GM18508 (cell line): ENCODE results near the gene CARMIL1.
"Not testable (repeated sequence)": the region's sequence is repeated elsewhere in the genome, so short reads cannot be mapped to it uniquely, and the experiment has no call there.

Experiments
- ATAC-seq: cut with Tn5 transposase; IDR thresholded peaks from one replicate; pipeline ENCODE4 v1.9.1; 2021; ENCODE audit warnings: moderate number of reproducible peaks; ENCODE audit not compliant: insufficient read depth, unreplicated experiment

CARMIL1 gene

GRCh38 chr6:25360621-25361020 is 81.4 kb downstream of the CARMIL1 start:
- ATAC-seq = no peak

- no peak for ATAC-seq
Observed at GRCh38 chr6:25363427-25363826, 84.3 kb downstream of the CARMIL1 start.

GRCh38 chr6:25365154-25365553 is 86.0 kb downstream of the CARMIL1 start:
- no peak for ATAC-seq

GRCh38 chr6:25366903-25367545 is 87.8 kb downstream of the CARMIL1 start:
- ATAC-seq = no peak

GRCh38 chr6:25369036-25369432 is 89.9 kb downstream of the CARMIL1 start:
- ATAC-seq = no peak

GRCh38 chr6:25369433-25370177 is 90.4 kb downstream of the CARMIL1 start:
- no peak for ATAC-seq

GRCh38 chr6:25370178-25371036 is 91.2 kb downstream of the CARMIL1 start:
- ATAC-seq = no peak

- no peak for ATAC-seq
Observed at GRCh38 chr6:25371037-25371347, 91.8 kb downstream of the CARMIL1 start.

- ATAC-seq = no peak
Observed at GRCh38 chr6:25375125-25375524, 96.0 kb downstream of the CARMIL1 start.

GRCh38 chr6:25377664-25378063 is 98.5 kb downstream of the CARMIL1 start:
- no peak for ATAC-seq

- ATAC-seq = no peak
Observed at GRCh38 chr6:25381077-25381476, 101.9 kb downstream of the CARMIL1 start.

GRCh38 chr6:25382476-25382875 is 103.3 kb downstream of the CARMIL1 start:
- not testable (repeated sequence) for ATAC-seq

- ATAC-seq = no peak
Observed at GRCh38 chr6:25384234-25384633, 105.1 kb downstream of the CARMIL1 start.

GRCh38 chr6:25384967-25385366 is 105.8 kb downstream of the CARMIL1 start:
- no peak for ATAC-seq

- ATAC-seq = no peak
Observed at GRCh38 chr6:25387483-25387882, 108.3 kb downstream of the CARMIL1 start.

- no peak for ATAC-seq
Observed at GRCh38 chr6:25387911-25388310, 108.7 kb downstream of the CARMIL1 start.

- ATAC-seq = no peak
Observed at GRCh38 chr6:25388776-25389175, 109.6 kb downstream of the CARMIL1 start.

- no peak for ATAC-seq
Observed at GRCh38 chr6:25389471-25389870, 110.3 kb downstream of the CARMIL1 start.

GRCh38 chr6:25392372-25392771 is 113.2 kb downstream of the CARMIL1 start:
- ATAC-seq = no peak

- no peak for ATAC-seq
Observed at GRCh38 chr6:25395731-25396130, 116.6 kb downstream of the CARMIL1 start.

GRCh38 chr6:25397406-25397805 is 118.2 kb downstream of the CARMIL1 start:
- ATAC-seq = no peak
